GM12872 (cell line): ENCODE measurements around the gene ABCA7.

Source experiments
- CTCF ChIP-seq: IDR thresholded peaks from 3 replicates; pipeline ENCODE4 v1.5.1; 2011; ENCODE audit warnings: low read depth, mild to moderate bottlenecking, low read length, moderate library complexity; ENCODE audit not compliant: insufficient read depth

Gene ABCA7

GRCh38 chr19:1073063-1073955 is 33.4 kb downstream of the ABCA7 start:
- no peak for TF ChIP-seq CTCF

GRCh38 chr19:1073956-1074517 is 34.1 kb downstream of the ABCA7 start:
- no peak for TF ChIP-seq CTCF

- no peak for TF ChIP-seq CTCF
Measured at GRCh38 chr19:1074544-1075283, 34.8 kb downstream of the ABCA7 start.

GRCh38 chr19:1076046-1076386 is 36.1 kb downstream of the ABCA7 start:
- no peak for TF ChIP-seq CTCF

GRCh38 chr19:1076951-1077350 is 37.0 kb downstream of the ABCA7 start:
- no peak for TF ChIP-seq CTCF

GRCh38 chr19:1079566-1080111 is 39.7 kb downstream of the ABCA7 start:
- TF ChIP-seq CTCF: no peak
